ENCODE data around the gene SNN. TPM values are rescaled to one million over a fixed set of nuclear protein-coding genes. Genes with fewer than 3 reads are reported as not detected.

The SNN gene
- total RNA-seq, 1 donor from 2014 or later: 23.1 TPM

- TF ChIP-seq CTCF (IDR thresholded peaks at IDR 0.05) (no peak), POLR2AphosphoS5 (IDR thresholded peaks at IDR 0.05; ENCODE audit: insufficient read depth in 1 of 2, low read depth in 1 of 2) (no peak), POLR2A (IDR thresholded peaks at IDR 0.05) (no peak)
- Histone ChIP-seq H3K4me1 (peaks cover 6% of the 10 kb centered on the region), H3K36me3 (peaks cover 0 to 51% of the 10 kb centered on the region in 2 donors), H3K27me3 (no peaks in the 10 kb centered on the region), H3K9me3 (no peaks in the 10 kb centered on the region), H3K27ac (no peak overlapping the region), H3K4me3 (no peak overlapping the region)
- intact Hi-C loops (cut with DNase I): no loop called here
- no peak for DNase-seq (ENCODE audit: extremely low spot score in 2 of 2)
Measured at GRCh38 chr16:11688520-11688886, 20.2 kb downstream of the SNN start.

- intact Hi-C loops (cut with DNase I): no loop called here
- H3K4me1 ChIP-seq: peaks cover 6% of the 10 kb centered on the region
- H3K36me3 ChIP-seq: peaks cover 0 to 45% of the 10 kb centered on the region in 2 donors
- TF ChIP-seq POLR2AphosphoS5 (IDR thresholded peaks at IDR 0.05; ENCODE audit: insufficient read depth in 1 of 2, low read depth in 1 of 2) (no peak), POLR2A (IDR thresholded peaks at IDR 0.05) (no peak), CTCF (IDR thresholded peaks at IDR 0.05) (no peak)
- DNase-seq (ENCODE audit: extremely low spot score in 2 of 2): no peak
- no peak overlapping the region for H3K4me3 ChIP-seq
- H3K27me3 ChIP-seq: no peaks in the 10 kb centered on the region
- peak overlapping the region; percentile 19 for H3K27ac ChIP-seq
- no peaks in the 10 kb centered on the region for H3K9me3 ChIP-seq
Measured at GRCh38 chr16:11689031-11689840, 21.0 kb downstream of the SNN start.

- H3K4me1 ChIP-seq: no peaks in the 10 kb centered on the region
- no peaks in the 10 kb centered on the region for H3K9me3 ChIP-seq
- no peaks in the 10 kb centered on the region for H3K27me3 ChIP-seq
- no peak for DNase-seq (ENCODE audit: extremely low spot score in 2 of 2)
- H3K4me3 ChIP-seq: no peak overlapping the region
- no peak overlapping the region for H3K27ac ChIP-seq
- no peak for TF ChIP-seq POLR2A (IDR thresholded peaks at IDR 0.05)
- intact Hi-C loops (cut with DNase I): no loop called here
- peaks cover 0 to 45% of the 10 kb centered on the region in 2 donors for H3K36me3 ChIP-seq
Measured at GRCh38 chr16:11691235-11691634, 23.0 kb downstream of the SNN start.

- TF ChIP-seq CTCF (IDR thresholded peaks at IDR 0.05): no peak
- Histone ChIP-seq H3K36me3 (peaks cover 0 to 51% of the 10 kb centered on the region in 2 donors), H3K27ac (no peak overlapping the region), H3K9me3 (no peaks in the 10 kb centered on the region), H3K4me1 (no peaks in the 10 kb centered on the region), H3K27me3 (no peaks in the 10 kb centered on the region), H3K4me3 (no peak overlapping the region)
- no peak for DNase-seq (ENCODE audit: extremely low spot score in 2 of 2)
- intact Hi-C loops (cut with DNase I): no loop called here
Measured at GRCh38 chr16:11691771-11692170, 23.5 kb downstream of the SNN start.

GRCh38 chr16:11692171-11692570, 23.9 kb downstream of the SNN start:
- no peak for DNase-seq (ENCODE audit: extremely low spot score in 2 of 2)
- H3K27ac ChIP-seq: no peak overlapping the region
- no peaks in the 10 kb centered on the region for H3K4me1 ChIP-seq
- no peaks in the 10 kb centered on the region for H3K27me3 ChIP-seq
- H3K9me3 ChIP-seq: no peaks in the 10 kb centered on the region
- no peak overlapping the region for H3K4me3 ChIP-seq
- TF ChIP-seq CTCF (IDR thresholded peaks at IDR 0.05) (no peak), POLR2AphosphoS5 (IDR thresholded peaks at IDR 0.05; ENCODE audit: insufficient read depth in 1 of 2, low read depth in 1 of 2) (no peak), POLR2A (IDR thresholded peaks at IDR 0.05) (no peak)
- intact Hi-C loops (cut with DNase I): no loop called here
- peaks cover 0 to 51% of the 10 kb centered on the region in 2 donors for H3K36me3 ChIP-seq

All from vagina (tissue), 2 donors.